Measurements from ENCODE around the gene NOXA1. TPM values are rescaled to one million over a fixed set of nuclear protein-coding genes. Genes with fewer than 3 reads are reported as not detected.

The NOXA1 gene
- total and polyA plus RNA-seq, 4 donors = 1.3 to 3.6 (median 2.4) TPM

- no peak for DNase-seq (ENCODE audit: low spot score)
- Histone ChIP-seq H3K4me3 (ENCODE audit: low read depth in 1 of 3, low read length in 3 of 3) (no peak overlapping the region), H3K36me3 (ENCODE audit: control insufficient read depth in 4 of 4, insufficient read depth in 3 of 4, low read depth in 1 of 4, low read length in 3 of 4) (no peaks in the 10 kb centered on the region), H3K4me1 (ENCODE audit: control insufficient read depth in 4 of 4, insufficient read depth in 4 of 4, low read length in 3 of 4) (peaks cover under 1 to 5% (median 2%) of the 10 kb centered on the region in 4 donors), H3K27ac (ENCODE audit: low read depth in 1 of 2, low read length in 2 of 2) (no peak overlapping the region), H3K9ac (ENCODE audit: low read depth in 1 of 2, low read length in 2 of 2) (no peak overlapping the region), H3K9me3 (ENCODE audit: control insufficient read depth in 4 of 4, low read length in 3 of 4) (no peaks in the 10 kb centered on the region), H3K27me3 (ENCODE audit: control insufficient read depth in 4 of 4, insufficient read depth in 4 of 4, low read length in 3 of 4) (no peaks in the 10 kb centered on the region)
- TF ChIP-seq ZBTB33 (IDR thresholded peaks at IDR 0.05) (no peak), RAD21 (IDR thresholded peaks at IDR 0.05) (no peak)
- WGBS = 88% methylated on average over 27 of the region's 27 CpGs
Observed at GRCh38 chr9:137428841-137429545, 5.8 kb downstream of the NOXA1 start.

- no peak for DNase-seq (ENCODE audit: low spot score)
- no peaks in the 10 kb centered on the region for H3K9me3 ChIP-seq (ENCODE audit: control insufficient read depth in 4 of 4, low read length in 3 of 4)
- TF ChIP-seq RXRA (IDR thresholded peaks at IDR 0.05) = no peak
- H3K4me3 ChIP-seq (ENCODE audit: low read depth in 1 of 3, low read length in 3 of 3) = no peak overlapping the region
- 87% methylated on average over 14 of the region's 14 CpGs for WGBS
- H3K27ac ChIP-seq (ENCODE audit: low read depth in 1 of 2, low read length in 2 of 2) = no peak overlapping the region
- H3K27me3 ChIP-seq (ENCODE audit: control insufficient read depth in 4 of 4, insufficient read depth in 4 of 4, low read length in 3 of 4) = no peaks in the 10 kb centered on the region
- peaks cover 0 to under 1% (median 0%) of the 10 kb centered on the region in 4 donors for H3K4me1 ChIP-seq (ENCODE audit: control insufficient read depth in 4 of 4, insufficient read depth in 4 of 4, low read length in 3 of 4)
- no peak overlapping the region for H3K9ac ChIP-seq (ENCODE audit: low read depth in 1 of 2, low read length in 2 of 2)
- H3K36me3 ChIP-seq (ENCODE audit: control insufficient read depth in 4 of 4, insufficient read depth in 3 of 4, low read depth in 1 of 4, low read length in 3 of 4) = no peaks in the 10 kb centered on the region
Observed at GRCh38 chr9:137429546-137429890, 6.3 kb downstream of the NOXA1 start.

GRCh38 chr9:137429974-137430722 lies 7.0 kb downstream of the NOXA1 start:
- no peak for DNase-seq (ENCODE audit: low spot score)
- Histone ChIP-seq H3K9ac (ENCODE audit: low read depth in 1 of 2, low read length in 2 of 2) (no peak overlapping the region), H3K4me3 (ENCODE audit: low read depth in 1 of 3, low read length in 3 of 3) (no peak overlapping the region), H3K4me1 (ENCODE audit: control insufficient read depth in 4 of 4, insufficient read depth in 4 of 4, low read length in 3 of 4) (no peaks in the 10 kb centered on the region), H3K27me3 (ENCODE audit: control insufficient read depth in 4 of 4, insufficient read depth in 4 of 4, low read length in 3 of 4) (no peaks in the 10 kb centered on the region), H3K9me3 (ENCODE audit: control insufficient read depth in 4 of 4, low read length in 3 of 4) (no peaks in the 10 kb centered on the region), H3K36me3 (ENCODE audit: control insufficient read depth in 4 of 4, insufficient read depth in 3 of 4, low read depth in 1 of 4, low read length in 3 of 4) (no peaks in the 10 kb centered on the region), H3K27ac (ENCODE audit: low read depth in 1 of 2, low read length in 2 of 2) (no peak overlapping the region)
- TF ChIP-seq ATF3 (IDR thresholded peaks at IDR 0.05) = no peak
- TF ChIP-seq HNF4G (IDR thresholded peaks at IDR 0.05) = no peak
- no peak for TF ChIP-seq MAX (IDR thresholded peaks at IDR 0.05)
- no peak for TF ChIP-seq FOXA2 (IDR thresholded peaks at IDR 0.05)
- no peak for TF ChIP-seq CTCF (IDR thresholded peaks at IDR 0.05; ENCODE audit: low read depth, low read length, missing input control)
- TF ChIP-seq RXRA (IDR thresholded peaks at IDR 0.05) = no peak
- TF ChIP-seq NR2F2 (IDR thresholded peaks at IDR 0.05) = no peak
- TF ChIP-seq FOXA1 (IDR thresholded peaks at IDR 0.05) = no peak
- no peak for TF ChIP-seq YY1 (IDR thresholded peaks at IDR 0.05)
- no peak for TF ChIP-seq RAD21 (IDR thresholded peaks at IDR 0.05)
- no peak for TF ChIP-seq SP1 (IDR thresholded peaks at IDR 0.05)
- TF ChIP-seq EGR1 (IDR thresholded peaks at IDR 0.05; ENCODE audit: low read depth in 2 of 2) = no peak
- TF ChIP-seq JUND (IDR thresholded peaks at IDR 0.05) = no peak
- no peak for TF ChIP-seq REST (IDR thresholded peaks at IDR 0.05)
- WGBS = 80% methylated on average over 34 of the region's 34 CpGs

Measured in liver (tissue), 9 donors.